Suprapubic skin (tissue), 4 donors: ENCODE results near the gene CCDC38. TPM values are rescaled to one million over a fixed set of nuclear protein-coding genes. Genes with fewer than 3 reads are reported as not detected.
A peak's percentile ranks its signal among the peaks of the same experiment; 100 is the strongest.

Source experiments
- DNase-seq, 2 donors: peaks; one replicate each; pipeline ENCODE4 v3.0.0-alpha.2; 2019; ENCODE audit warnings: low spot score in 2 of 2
- H3K27ac ChIP-seq: fragments of 200-600 bp; sonication (generic); one replicate; pipeline ENCODE4 v1.5.1; 2019
- H3K27me3 ChIP-seq: fragments of 200-600 bp; sonication (generic); one replicate; pipeline ENCODE4 v1.5.1; 2019
- H3K36me3 ChIP-seq: fragments of 200-600 bp; sonication (generic); one replicate; pipeline ENCODE4 v1.5.1; 2019
- H3K4me1 ChIP-seq: fragments of 200-600 bp; sonication (generic); one replicate; pipeline ENCODE4 v1.5.1; 2019
- H3K4me3 ChIP-seq: fragments of 200-600 bp; sonication (generic); one replicate; pipeline ENCODE4 v1.5.1; 2019; ENCODE audit warnings: mild to moderate bottlenecking
- H3K9me3 ChIP-seq: fragments of 200-600 bp; sonication (generic); one replicate; pipeline ENCODE4 v1.5.1; 2019
- CTCF ChIP-seq, 2 donors: fragments of 200-600 bp in 1 of 2; fragments of 450-650 bp in 1 of 2; sonication (generic) in 1 of 2; IDR thresholded peaks; one replicate each; pipeline ENCODE4 v1.5.1; 2016 to 2019; ENCODE audit warnings: antibody characterized with exemption in 2 of 2, mild to moderate bottlenecking in 1 of 2, moderate library complexity in 1 of 2
- EP300 ChIP-seq: sonication (generic); formaldehyde crosslinking; IDR thresholded peaks from one replicate; pipeline ENCODE4 v1.6.1; 2017; ENCODE audit warnings: antibody characterized with exemption
- POLR2A ChIP-seq, 2 donors: fragments of 450-650 bp; IDR thresholded peaks; one replicate each; pipeline ENCODE4 v1.6.1; 2017; ENCODE audit warnings: antibody characterized with exemption in 2 of 2, mild to moderate bottlenecking in 2 of 2, moderate library complexity in 2 of 2
- POLR2AphosphoS5 ChIP-seq, 3 donors: sonication (generic); formaldehyde crosslinking; IDR thresholded peaks; one replicate each; pipeline ENCODE4 v1.6.1; 2017; ENCODE audit warnings: antibody characterized with exemption in 3 of 3
- WGBS: methylation state at CpG from one replicate; pipeline ENCODE4 v1.1.5; 2018; 5-methylcytosine and 5-hydroxymethylcytosine counted together
- total RNA-seq, 4 donors: library from RNA; depleted of rRNA; stranded (reverse); fragments of >200 nt; gene quantifications; one replicate each; pipeline ENCODE4 v1.1.0, GENCODE V29; 2016

CCDC38 gene
- total RNA-seq, 4 donors from 2014 or later = 0.29 TPM; not detected in 3

- TF ChIP-seq CTCF (IDR thresholded peaks at IDR 0.05) (peak in 1 of 2 donors; percentile 33), POLR2AphosphoS5 (IDR thresholded peaks at IDR 0.05) (no peak)
- H3K27ac ChIP-seq = peak within 1 kb of the TSS; percentile 86
- H3K4me1 ChIP-seq = peaks cover 13% of the 10 kb centered on the region
- H3K4me3 ChIP-seq = peak within 1 kb of the TSS; percentile 92
- no peaks in the 10 kb centered on the region for H3K36me3 ChIP-seq
- DNase-seq = peak in 1 of 2 donors; percentile 67
- 0% methylated on average over 5 of the region's 38 CpGs for WGBS
- H3K9me3 ChIP-seq = no peaks in the 10 kb centered on the region
- no peaks in the 10 kb centered on the region for H3K27me3 ChIP-seq
Measured at GRCh38 chr12:95943330-95943842, 972 bp upstream of the CCDC38 start, which contains the start of gene AMDHD1. Gene AMDHD1, plus strand, starts transcription at chr12:95943331. Its CDS starts 68 bp downstream, at chr12:95943399.

DNA sequence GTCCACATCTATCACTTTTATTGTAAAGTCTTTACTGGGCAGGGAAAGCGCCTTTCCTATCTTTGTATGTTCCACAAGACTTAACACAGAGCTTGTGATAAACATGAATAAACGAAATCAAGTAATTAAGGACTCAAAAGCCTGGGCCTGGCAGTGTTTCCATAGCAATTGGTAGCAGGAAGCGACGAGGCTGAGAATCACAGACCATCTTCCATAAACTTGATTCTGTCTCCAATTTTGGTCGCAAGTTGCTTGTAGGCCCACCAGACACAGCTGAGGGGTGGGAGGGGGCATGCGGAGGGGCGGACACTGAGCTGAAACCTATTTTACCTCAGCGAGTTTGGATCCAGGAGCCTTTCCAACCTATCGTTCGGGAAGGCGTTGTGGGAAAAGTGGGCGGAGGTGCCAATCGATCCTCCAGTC is 302 bp downstream of the CCDC38 start:
- WGBS = 12% methylated on average over 13 of the region's 13 CpGs
- TF ChIP-seq CTCF (IDR thresholded peaks at IDR 0.05) (no peak), EP300 (no peak), POLR2A (IDR thresholded peaks at IDR 0.05) (no peak), POLR2AphosphoS5 (IDR thresholded peaks at IDR 0.05) (no peak)
- H3K9me3 ChIP-seq = no peaks in the 10 kb centered on the region
- DNase-seq = no peak
- H3K4me1 ChIP-seq = peaks cover 13% of the 10 kb centered on the region
- H3K27ac ChIP-seq = peak overlapping the region; percentile 86
- H3K4me3 ChIP-seq = peak overlapping the region; percentile 92
- no peaks in the 10 kb centered on the region for H3K27me3 ChIP-seq
- no peaks in the 10 kb centered on the region for H3K36me3 ChIP-seq

- TF ChIP-seq EP300 (no peak), POLR2AphosphoS5 (IDR thresholded peaks at IDR 0.05) (no peak), CTCF (IDR thresholded peaks at IDR 0.05) (no peak), POLR2A (IDR thresholded peaks at IDR 0.05) (no peak)
- Histone ChIP-seq H3K9me3 (no peaks in the 10 kb centered on the region), H3K4me3 (no peak overlapping the region), H3K27me3 (no peaks in the 10 kb centered on the region), H3K27ac (no peak overlapping the region), H3K36me3 (no peaks in the 10 kb centered on the region), H3K4me1 (peaks cover 13% of the 10 kb centered on the region)
- DNase-seq = no peak
- WGBS = 84% methylated on average over 6 of the region's 6 CpGs
Measured at GRCh38 chr12:95940514-95940913, 1.9 kb downstream of the CCDC38 start.

DNA sequence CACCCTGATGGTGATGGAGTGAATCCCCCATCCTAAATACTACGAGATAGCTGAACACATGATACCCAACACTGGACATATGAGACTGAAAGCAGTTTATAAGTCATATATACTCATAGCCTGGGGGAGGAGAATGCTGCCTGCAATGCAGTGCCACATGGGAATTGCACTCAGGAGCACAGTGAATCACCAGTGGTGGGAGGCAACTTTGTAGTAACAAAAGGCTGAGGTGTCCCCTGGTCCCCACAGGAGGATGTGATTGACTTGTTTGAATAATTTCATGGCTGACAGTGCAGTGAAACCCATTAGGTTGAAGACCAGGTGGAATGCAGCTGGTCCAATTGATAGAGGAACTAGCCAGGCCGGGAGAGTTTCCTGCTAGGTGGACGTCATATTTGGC is 20.2 kb downstream of the CCDC38 start:
- Histone ChIP-seq H3K27ac (no peak overlapping the region), H3K36me3 (no peaks in the 10 kb centered on the region), H3K9me3 (no peaks in the 10 kb centered on the region), H3K27me3 (no peaks in the 10 kb centered on the region), H3K4me1 (no peaks in the 10 kb centered on the region), H3K4me3 (no peak overlapping the region)
- TF ChIP-seq CTCF (IDR thresholded peaks at IDR 0.05) = no peak
- no peak for TF ChIP-seq EP300
- no peak for TF ChIP-seq POLR2A (IDR thresholded peaks at IDR 0.05)
- WGBS = 52% methylated on average over 2 of the region's 3 CpGs
- no peak for DNase-seq

DNA sequence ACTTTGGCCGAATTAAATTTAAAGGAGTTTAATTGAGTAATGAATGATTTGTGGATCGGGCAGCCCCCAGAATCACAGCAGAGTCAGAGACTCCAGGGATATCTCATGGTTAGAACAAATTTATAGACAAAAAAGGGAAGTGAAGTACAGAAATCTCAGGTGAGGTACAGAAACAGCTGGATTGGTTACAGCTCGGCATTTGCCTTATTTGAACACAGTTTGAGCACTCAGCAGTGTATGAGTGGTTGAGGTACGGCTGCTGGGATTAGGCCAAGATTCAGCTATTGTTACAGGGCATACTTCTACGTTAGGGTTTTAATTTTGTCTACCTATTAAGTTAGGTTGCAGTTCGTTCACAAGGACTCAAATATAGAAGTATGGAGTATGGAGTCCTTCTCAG is 23.3 kb downstream of the CCDC38 start:
- no peak overlapping the region for H3K27ac ChIP-seq
- H3K27me3 ChIP-seq = no peaks in the 10 kb centered on the region
- H3K9me3 ChIP-seq = no peaks in the 10 kb centered on the region
- no peaks in the 10 kb centered on the region for H3K36me3 ChIP-seq
- H3K4me3 ChIP-seq = no peak overlapping the region
- no peak for DNase-seq
- TF ChIP-seq POLR2AphosphoS5 (IDR thresholded peaks at IDR 0.05) = no peak
- TF ChIP-seq CTCF (IDR thresholded peaks at IDR 0.05) = no peak
- TF ChIP-seq POLR2A (IDR thresholded peaks at IDR 0.05) = no peak
- no peak for TF ChIP-seq EP300
- WGBS = 82% methylated on average over 6 of the region's 6 CpGs
- H3K4me1 ChIP-seq = no peaks in the 10 kb centered on the region
